PC-3 (cell line): ENCODE measurements around the gene ADIPOR1. TPM values are rescaled to one million over a fixed set of nuclear protein-coding genes. Genes with fewer than 3 reads are reported as not detected.

Experiments used
- ATAC-seq: fragments of 200-7000 bp; cut with Tn5 transposase; 2 replicates; pipeline ENCODE4 v1.9.1; 2020; ENCODE audit warnings: mild to moderate bottlenecking, moderate library complexity
- BruUV-seq: library from RNA; stranded (reverse); fragments of 400-500 nt; replicated peaks from 2 replicates; lab custom pipeline; 2021; lab: Mats Ljungman, UMichigan
- CTCF ChIA-PET: fragments of 300-600 bp; sonication (Branson Sonifier 250); formaldehyde crosslinking; loops from one replicate; lab custom pipeline; 2022; ENCODE audit warnings: antibody characterized with exemption; lab: Charles Lee
- POLR2A ChIA-PET: fragments of 300-600 bp; sonication (Branson Sonifier 250); formaldehyde crosslinking; loops from one replicate; lab custom pipeline; 2022; ENCODE audit warnings: antibody characterized with exemption; ENCODE audit not compliant: unreplicated experiment; lab: Charles Lee
- DNase-seq: peaks from one replicate; pipeline ENCODE4 v3.0.0-alpha.2; 2015
- H2AFZ ChIP-seq: fragments of 300-600 bp; sonication (generic); 2 replicates; pipeline ENCODE4 v1.6.0; 2016; ENCODE audit warnings: antibody characterized with exemption, low read length
- H3F3A ChIP-seq: fragments of 300-600 bp; sonication (generic); one replicate; pipeline ENCODE4 v1.6.0; 2017; ENCODE audit warnings: antibody characterized with exemption, low read length, control low read depth, mild to moderate bottlenecking; ENCODE audit not compliant: unreplicated experiment
- H3K27ac ChIP-seq: fragments of 300-600 bp; sonication (generic); 2 replicates; pipeline ENCODE4 v1.5.1; 2016; ENCODE audit warnings: mild to moderate bottlenecking, low read length
- H3K27me3 ChIP-seq: fragments of 300-600 bp; sonication (generic); 2 replicates; pipeline ENCODE4 v1.6.1; 2016; ENCODE audit warnings: low read length, mixed read lengths
- H3K36me3 ChIP-seq: fragments of 300-600 bp; sonication (generic); 2 replicates; pipeline ENCODE4 v1.6.1; 2016; ENCODE audit warnings: low read depth, mixed run types, low read length, mixed read lengths
- H3K4me1 ChIP-seq: fragments of 300-600 bp; sonication (generic); 2 replicates; pipeline ENCODE4 v1.5.1; 2016; ENCODE audit warnings: low read length; ENCODE audit not compliant: insufficient read depth
- H3K4me2 ChIP-seq: fragments of 300-600 bp; sonication (generic); 2 replicates; pipeline ENCODE4 v1.6.0; 2016; ENCODE audit warnings: low read length
- H3K4me3 ChIP-seq: fragments of 300-600 bp; sonication (generic); 2 replicates; pipeline ENCODE4 v1.5.1; 2016; ENCODE audit warnings: mild to moderate bottlenecking, low read length, mixed read lengths
- H3K79me2 ChIP-seq: fragments of 300-600 bp; sonication (generic); 2 replicates; pipeline ENCODE4 v1.6.1; 2017; ENCODE audit warnings: low read length, mixed read lengths
- H3K9ac ChIP-seq: fragments of 300-600 bp; sonication (generic); 2 replicates; pipeline ENCODE4 v1.6.0; 2016; ENCODE audit warnings: mild to moderate bottlenecking, low read length
- H3K9me2 ChIP-seq: fragments of 300-600 bp; sonication (generic); replicated peaks from 2 replicates; pipeline ENCODE4 v1.6.1; 2016; ENCODE audit warnings: mixed run types, low read length, mixed read lengths
- H3K9me3 ChIP-seq: fragments of 300-600 bp; sonication (generic); 2 replicates; pipeline ENCODE4 v1.6.1; 2016; ENCODE audit warnings: low read length, mixed read lengths
- H4K20me1 ChIP-seq: fragments of 300-600 bp; sonication (generic); 2 replicates; pipeline ENCODE4 v1.6.1; 2016; ENCODE audit warnings: low read length, mixed read lengths
- CTCF ChIP-seq: fragments of 300-600 bp; sonication (generic); conservative IDR thresholded peaks from 2 replicates; pipeline ENCODE4 v1.5.1; 2017; ENCODE audit warnings: antibody characterized with exemption, low read depth, mild to moderate bottlenecking, low read length
- EZH2 ChIP-seq: fragments of 300-600 bp; sonication (generic); IDR thresholded peaks from one replicate; pipeline ENCODE4 v1.6.1; 2017; ENCODE audit warnings: antibody characterized with exemption, mild to moderate bottlenecking, low read length; ENCODE audit not compliant: unreplicated experiment
- EZH2phosphoT487 ChIP-seq: fragments of 300-600 bp; sonication (generic); IDR thresholded peaks from 2 replicates; pipeline ENCODE4 v1.6.1; 2018; ENCODE audit warnings: mild to moderate bottlenecking, antibody characterized with exemption, low read length, borderline replicate concordance
- intact Hi-C: fragments of 100-400 bp; cut with micrococcal nuclease; formaldehyde crosslinking; loops from 2 replicates; pipeline ENCODE4 v1.9.0; 2023
- total RNA-seq: library from RNA; depleted of rRNA; stranded (reverse); fragments of >200 nt; gene quantifications from 2 replicates; pipeline ENCODE4 v1.2.3, GENCODE V29; 2014; rRNA removed

The ADIPOR1 gene
- total RNA-seq, 1 experiment from 2014 or later: 137 TPM

GRCh38 chr1:202901555-202901954, 56.6 kb downstream of the ADIPOR1 start:
- H4K20me1 ChIP-seq: no peaks in the 10 kb centered on the region
- intact Hi-C loops: no loop called here
- BruUV-seq: no TSS peak

GRCh38 chr1:202892501-202892900, 65.6 kb downstream of the ADIPOR1 start:
- H3K27me3 ChIP-seq: no peaks in the 10 kb centered on the region
- POLR2A ChIA-PET: no interaction called here

More at GRCh38 chr1:202901555-202901954, 56.6 kb downstream of the ADIPOR1 start:
- H3K36me3 ChIP-seq: no peaks in the 10 kb centered on the region; the same call in 1 of the 2 replicates
- no peaks in the 10 kb centered on the region for H3K27me3 ChIP-seq
- H3K9me3 ChIP-seq: no peaks in the 10 kb centered on the region
- H3K4me1 ChIP-seq: no peaks in the 10 kb centered on the region
- ChIA-PET CTCF (no interaction called here), POLR2A (no interaction called here)
- no peaks in the 10 kb centered on the region for H3F3A ChIP-seq
- TF ChIP-seq EZH2: no peak
- no peak for TF ChIP-seq CTCF
- no peak for TF ChIP-seq EZH2phosphoT487
- DNase-seq (no peak), ATAC-seq (no peak)
- H3K9me2 ChIP-seq: no peaks in the 10 kb centered on the region
- H3K4me2 ChIP-seq: no peak overlapping the region
- no peak overlapping the region for H3K4me3 ChIP-seq
- no peaks in the 10 kb centered on the region for H3K79me2 ChIP-seq
- no peak overlapping the region for H3K9ac ChIP-seq
- H3K27ac ChIP-seq: no peak overlapping the region
- H2AFZ ChIP-seq: no peak overlapping the region

More at GRCh38 chr1:202892501-202892900, 65.6 kb downstream of the ADIPOR1 start:
- Histone ChIP-seq H3K27ac (no peak overlapping the region), H3F3A (no peaks in the 10 kb centered on the region), H3K9ac (no peak overlapping the region), H2AFZ (no peak overlapping the region), H3K4me3 (no peak overlapping the region), H3K4me1 (peaks cover 9% of the 10 kb centered on the region), H3K9me3 (no peaks in the 10 kb centered on the region), H3K9me2 (no peaks in the 10 kb centered on the region), H3K79me2 (peaks cover 9% of the 10 kb centered on the region), H4K20me1 (no peaks in the 10 kb centered on the region), H3K4me2 (no peak overlapping the region), H3K36me3 (peaks cover 6% of the 10 kb centered on the region; the same call in 1 of the 2 replicates)
- ATAC-seq: no peak
- intact Hi-C loops: no loop called here
- TF ChIP-seq CTCF (no peak), EZH2 (no peak), EZH2phosphoT487 (no peak)
- no TSS peak for BruUV-seq
- CTCF ChIA-PET: no interaction called here
- no peak for DNase-seq

Other genes with a start within 250 kb of the ADIPOR1 start
- gene SYT2, start 247.9 kb downstream of the ADIPOR1 start, total RNA-seq: not detected in 2 replicates
- 41.4 and 42.6 TPM in 2 replicates for gene KDM5B, start 149.9 kb downstream of the ADIPOR1 start, total RNA-seq
- 0.26 and 1.7 TPM in 2 replicates for gene PCAT6, start 147.4 kb downstream of the ADIPOR1 start, total RNA-seq
- gene RABIF, start 69.2 kb downstream of the ADIPOR1 start, total RNA-seq: 14.8 and 15.5 TPM in 2 replicates
- 25.2 and 26.7 TPM in 2 replicates for gene KLHL12, start 31.1 kb downstream of the ADIPOR1 start, total RNA-seq
- 58.7 and 66.2 TPM in 2 replicates for gene CYB5R1, start 8.9 kb upstream of the ADIPOR1 start, total RNA-seq
- gene TMEM183A, start 49.1 kb upstream of the ADIPOR1 start, total RNA-seq: 119 and 122 TPM in 2 replicates
- 3.4 and 12.1 TPM in 2 replicates for gene PPFIA4, start 68.2 kb upstream of the ADIPOR1 start, total RNA-seq
- gene MYOG, start 127.7 kb upstream of the ADIPOR1 start, total RNA-seq: not detected in 2 replicates
- gene ADORA1, start 169.4 kb upstream of the ADIPOR1 start, total RNA-seq: 1.4 and 3.9 TPM in 2 replicates
- gene MYBPH, start 217.5 kb upstream of the ADIPOR1 start, total RNA-seq: not detected in 2 replicates
- gene CHI3L1, start 228.4 kb upstream of the ADIPOR1 start, total RNA-seq: not detected in 2 replicates